Left lung (tissue), 10 donors: ENCODE data around the gene NLRC5. TPM values are rescaled to one million over a fixed set of nuclear protein-coding genes. Genes with fewer than 3 reads are reported as not detected.

ENCODE experiments used
- ATAC-seq: fragments of 200-7000 bp; cut with Tn5 transposase; one replicate; pipeline ENCODE4 v1.9.1; 2020; ENCODE audit warnings: moderate library complexity
- DNase-seq, 4 donors: peaks; one replicate each; pipeline ENCODE4 v3.0.0-alpha.2; 2013 to 2020
- H3K27ac ChIP-seq, 2 donors: fragments of 200-600 bp; sonication (generic) in 1 of 2; one replicate each; pipeline versions ENCODE4 v1.5.0 to v1.8.0; 2020 to 2021
- H3K27me3 ChIP-seq, 2 donors: fragments of 200-600 bp; sonication (generic) in 1 of 2; one replicate each; pipeline versions ENCODE4 v1.5.0 to v1.8.0; 2020 to 2021
- H3K36me3 ChIP-seq, 2 donors: fragments of 200-600 bp; sonication (generic) in 1 of 2; one replicate each; pipeline versions ENCODE4 v1.5.0 to v1.8.0; 2020 to 2021
- H3K4me1 ChIP-seq, 2 donors: fragments of 200-600 bp; one replicate each; pipeline ENCODE4 v1.8.0; 2021
- H3K4me3 ChIP-seq, 2 donors: fragments of 200-600 bp; sonication (generic) in 1 of 2; one replicate each; pipeline versions ENCODE4 v1.5.0 to v1.8.0; 2020 to 2021; ENCODE audit warnings: mild to moderate bottlenecking in 1 of 2
- H3K9me3 ChIP-seq, 2 donors: fragments of 200-600 bp; sonication (generic) in 1 of 2; one replicate each; pipeline versions ENCODE4 v1.5.0 to v1.8.0; 2020 to 2021
- intact Hi-C, 2 donors: fragments of 100-400 bp; cut with DNase I; formaldehyde crosslinking; loops; one replicate each; pipeline versions ENCODE4 v1.11.2 to v1.14.2; 2022
- polyA plus RNA-seq, 6 donors: library from polyadenylated mRNA; unstranded; fragments of 120-200 nt; gene quantifications; one replicate each; pipeline ENCODE4 v1.2.1, GENCODE V29; 2013; ENCODE audit not compliant: insufficient read length in 6 of 6
- total RNA-seq, 2 donors: library from RNA; stranded (reverse); fragmentation: NEBNext Ultra II Directional; extraction: Animal tissue kit (Norgen Biotek cat#: 25700); gene quantifications; one replicate each; pipeline ENCODE4 v1.2.1, GENCODE V29; 2021
- TF ChIP-seq, protein P1 (sequence below), 2 donors: fragments of 200-600 bp; sonication (generic) in 1 of 2; IDR thresholded peaks; one replicate each; pipeline versions ENCODE4 v1.5.0 to v1.8.0; 2021; ENCODE audit warnings: antibody characterized with exemption in 2 of 2
- donor health status: DM: no; HTN: yes; CAD: no.
- donor health status: DM: no; HTN: no; CAD: no.

Gene NLRC5
- total and polyA plus RNA-seq, 8 donors, result 9.8 to 93.3 (median 12.9) TPM

DNA sequence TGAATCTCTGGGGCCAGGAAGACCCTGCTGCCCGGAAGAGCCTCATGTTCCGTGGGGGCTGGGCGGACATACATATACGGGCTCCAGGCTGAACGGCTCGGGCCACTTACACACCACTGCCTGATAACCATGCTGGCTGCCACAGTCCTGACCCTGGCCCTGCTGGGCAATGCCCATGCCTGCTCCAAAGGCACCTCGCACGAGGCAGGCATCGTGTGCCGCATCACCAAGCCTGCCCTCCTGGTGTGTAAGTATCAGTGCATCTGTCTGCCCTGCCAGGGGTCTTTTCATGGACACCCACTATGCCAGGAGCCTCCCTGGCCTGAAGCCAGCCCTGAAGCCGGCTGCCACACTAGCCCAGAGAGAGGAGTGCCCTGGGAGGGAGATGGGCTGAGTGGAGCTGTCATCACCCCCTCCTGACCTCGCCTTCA lies 27.5 kb upstream of the NLRC5 start, which contains the start of gene CETP:
Gene CETP (plus strand): TSS at position 100 of the 431 bp plus-strand sequence. CDS start 30 bp downstream, at position 130.
- H3K36me3 ChIP-seq, result no peaks in the 10 kb centered on the region
- H3K4me1 ChIP-seq, result peaks cover 0 to 46% of the 10 kb centered on the region in 2 donors
- no peaks in the 10 kb centered on the region for H3K9me3 ChIP-seq
- intact Hi-C loops, result no loop called here
- TF ChIP-seq, protein P1, sequence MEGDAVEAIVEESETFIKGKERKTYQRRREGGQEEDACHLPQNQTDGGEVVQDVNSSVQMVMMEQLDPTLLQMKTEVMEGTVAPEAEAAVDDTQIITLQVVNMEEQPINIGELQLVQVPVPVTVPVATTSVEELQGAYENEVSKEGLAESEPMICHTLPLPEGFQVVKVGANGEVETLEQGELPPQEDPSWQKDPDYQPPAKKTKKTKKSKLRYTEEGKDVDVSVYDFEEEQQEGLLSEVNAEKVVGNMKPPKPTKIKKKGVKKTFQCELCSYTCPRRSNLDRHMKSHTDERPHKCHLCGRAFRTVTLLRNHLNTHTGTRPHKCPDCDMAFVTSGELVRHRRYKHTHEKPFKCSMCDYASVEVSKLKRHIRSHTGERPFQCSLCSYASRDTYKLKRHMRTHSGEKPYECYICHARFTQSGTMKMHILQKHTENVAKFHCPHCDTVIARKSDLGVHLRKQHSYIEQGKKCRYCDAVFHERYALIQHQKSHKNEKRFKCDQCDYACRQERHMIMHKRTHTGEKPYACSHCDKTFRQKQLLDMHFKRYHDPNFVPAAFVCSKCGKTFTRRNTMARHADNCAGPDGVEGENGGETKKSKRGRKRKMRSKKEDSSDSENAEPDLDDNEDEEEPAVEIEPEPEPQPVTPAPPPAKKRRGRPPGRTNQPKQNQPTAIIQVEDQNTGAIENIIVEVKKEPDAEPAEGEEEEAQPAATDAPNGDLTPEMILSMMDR (IDR thresholded peaks at IDR 0.05), result no peak
- no peak within 1 kb of the TSS for H3K4me3 ChIP-seq
- ATAC-seq (no peak), DNase-seq (no peak)
- no peaks in the 10 kb centered on the region for H3K27me3 ChIP-seq
- peak within 1 kb of the TSS in 1 of 2 donors; percentile 18 for H3K27ac ChIP-seq

DNA sequence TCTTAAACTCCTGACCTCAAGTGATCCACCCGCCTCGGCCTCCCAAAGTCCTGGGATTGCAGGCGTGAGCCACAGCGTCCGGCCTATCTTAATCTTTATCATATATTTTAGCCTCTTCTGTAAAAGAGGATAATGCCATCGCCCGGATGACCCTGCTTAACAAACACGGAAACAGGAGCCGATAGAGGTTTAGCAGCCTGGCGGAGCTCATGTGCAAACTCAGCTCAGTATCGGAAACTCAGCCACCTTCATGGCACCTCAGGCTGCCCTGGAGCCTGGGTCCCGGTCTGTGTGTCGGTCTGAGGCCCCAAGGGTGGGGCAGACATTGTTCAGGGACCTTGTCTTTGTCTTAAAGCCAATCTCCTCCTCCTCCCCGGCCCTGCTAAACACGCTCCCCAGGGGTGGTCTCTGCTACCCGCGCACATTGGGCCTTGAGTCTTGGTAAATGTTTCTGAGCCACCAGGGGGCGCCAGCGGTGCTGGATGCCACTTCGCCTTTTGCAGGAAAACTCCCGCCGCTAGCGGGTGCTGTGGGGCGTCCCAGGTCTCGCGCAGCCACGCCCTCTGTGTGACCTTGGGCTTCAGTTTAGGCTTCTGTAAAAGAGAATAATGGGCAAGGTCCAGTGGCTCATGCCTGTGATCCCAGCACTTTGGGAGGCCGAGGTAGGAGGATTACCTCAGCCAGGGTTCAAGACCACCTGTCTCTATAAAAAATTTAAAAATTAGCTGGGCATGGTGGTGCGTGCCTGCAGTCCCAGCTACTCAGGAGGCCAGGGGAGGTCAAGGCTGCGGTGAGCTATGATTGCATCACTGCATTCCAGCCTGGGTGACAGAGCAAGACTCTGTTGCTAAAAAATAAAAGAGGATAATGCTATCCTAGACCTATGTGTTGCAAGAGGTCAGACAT lies 24.9 kb upstream of the NLRC5 start:
- H3K36me3 ChIP-seq, result no peaks in the 10 kb centered on the region
- H3K27me3 ChIP-seq, result no peaks in the 10 kb centered on the region
- no peak overlapping the region for H3K4me3 ChIP-seq
- intact Hi-C loops, result no loop called here
- DNase-seq (peak in 3 of 4 donors; percentile 74 to 98 (median 91)), ATAC-seq (peak; percentile 89)
- peak overlapping the region in 1 of 2 donors; percentile 60 for H3K27ac ChIP-seq
- peaks cover 0 to 47% of the 10 kb centered on the region in 2 donors for H3K4me1 ChIP-seq
- TF ChIP-seq, protein P1 (IDR thresholded peaks at IDR 0.05), result peak; percentile 88 to 94
- no peaks in the 10 kb centered on the region for H3K9me3 ChIP-seq

DNA sequence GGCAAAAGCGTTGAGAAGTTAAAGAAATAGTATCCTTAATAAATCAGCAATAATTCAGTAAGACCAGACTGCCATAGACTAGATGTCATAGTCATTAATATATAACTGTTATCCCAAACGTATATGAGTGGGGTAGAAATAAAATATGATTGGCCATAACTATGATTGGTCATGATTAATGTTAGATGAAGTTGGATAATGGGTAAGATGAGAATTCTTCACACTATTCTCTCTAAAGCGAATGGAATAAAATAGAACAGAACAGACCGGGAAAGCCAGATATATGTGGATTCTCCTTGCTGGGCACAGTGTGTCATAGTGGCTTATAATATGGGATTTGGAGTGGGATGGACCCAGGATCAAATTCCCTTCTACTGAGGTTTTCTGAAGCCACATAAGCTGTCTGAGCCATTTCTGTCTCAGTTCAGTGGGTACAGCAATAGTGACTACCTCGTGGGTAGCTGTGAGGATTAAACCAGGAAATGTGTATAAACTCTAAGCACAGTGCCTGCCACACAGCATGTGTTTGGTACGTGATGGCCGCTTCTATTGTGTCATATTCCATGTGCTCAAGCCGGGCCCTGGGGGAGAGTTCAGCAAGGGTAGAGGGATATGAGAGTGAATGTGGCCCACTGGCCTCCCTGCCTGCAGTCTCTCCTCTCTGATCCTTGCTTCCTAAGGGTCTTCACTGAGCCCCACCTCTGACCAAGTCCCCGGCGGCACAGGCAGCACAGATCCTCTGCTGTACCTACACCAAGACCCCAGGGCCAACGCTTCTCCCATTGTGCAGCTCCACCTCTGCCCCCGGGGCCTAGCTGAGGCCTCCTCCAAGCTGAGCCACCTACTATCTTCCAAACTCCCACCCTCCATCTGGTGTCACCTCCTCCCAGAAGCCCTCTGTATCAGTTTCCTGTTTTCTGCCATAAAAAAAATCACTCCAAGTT lies 23.9 kb upstream of the NLRC5 start:
- no peak overlapping the region for H3K4me3 ChIP-seq
- no peaks in the 10 kb centered on the region for H3K9me3 ChIP-seq
- H3K27ac ChIP-seq, result peak overlapping the region in 1 of 2 donors; percentile 60
- DNase-seq (no peak), ATAC-seq (peak; percentile 7)
- intact Hi-C loops, result no loop called here
- H3K27me3 ChIP-seq, result no peaks in the 10 kb centered on the region
- no peaks in the 10 kb centered on the region for H3K36me3 ChIP-seq
- TF ChIP-seq, protein P1 (IDR thresholded peaks at IDR 0.05), result no peak
- H3K4me1 ChIP-seq, result peaks cover 0 to 45% of the 10 kb centered on the region in 2 donors

DNA sequence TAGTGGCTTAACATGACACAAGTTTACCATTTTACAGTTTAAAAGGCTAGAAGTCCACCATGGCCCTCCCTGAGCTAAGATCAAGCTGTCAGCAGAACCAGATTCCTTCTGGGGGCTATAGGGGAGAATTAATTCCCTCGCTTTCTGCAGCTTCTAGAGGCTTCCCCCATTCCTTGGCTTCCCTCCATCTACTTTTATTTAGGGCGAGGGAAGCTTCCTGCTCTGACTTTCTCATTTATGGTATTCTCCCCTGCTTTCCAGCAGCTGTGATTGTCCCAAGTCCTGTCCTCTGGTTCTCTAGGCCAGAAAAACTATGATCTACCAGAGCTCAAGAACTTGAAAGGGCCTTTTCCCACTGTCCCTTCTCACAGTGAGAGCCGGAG lies 23.3 kb upstream of the NLRC5 start:
- H3K9me3 ChIP-seq, result no peaks in the 10 kb centered on the region
- intact Hi-C loops, result no loop called here
- ATAC-seq, result no peak
- peak overlapping the region in 1 of 2 donors; percentile 60 for H3K27ac ChIP-seq
- peaks cover 0 to 39% of the 10 kb centered on the region in 2 donors for H3K4me1 ChIP-seq
- no peak overlapping the region for H3K4me3 ChIP-seq
- TF ChIP-seq, protein P1 (IDR thresholded peaks at IDR 0.05), result no peak
- no peaks in the 10 kb centered on the region for H3K27me3 ChIP-seq
- H3K36me3 ChIP-seq, result no peaks in the 10 kb centered on the region
- no peak for DNase-seq
